Brain microvascular endothelial cell (primary cell): Measurements from ENCODE around the gene ANK3.

Source experiments
- DNase-seq: peaks from one replicate; pipeline ENCODE4 v3.0.0-alpha.2; 2020
- H3K27ac ChIP-seq: fragments of 250-450 bp; sonication (Bioruptor Pico); 2 replicates; pipeline ENCODE4 v1.5.1; 2020; ENCODE audit warnings: mild to moderate bottlenecking, moderate library complexity
- H3K27me3 ChIP-seq: fragments of 250-450 bp; sonication (Bioruptor Pico); replicated peaks from 2 replicates; pipeline ENCODE4 v1.5.1; 2020; ENCODE audit warnings: mild to moderate bottlenecking
- H3K36me3 ChIP-seq: fragments of 250-450 bp; sonication (Bioruptor Pico); replicated peaks from 2 replicates; pipeline ENCODE4 v1.5.1; 2020; ENCODE audit warnings: mild to moderate bottlenecking
- H3K4me3 ChIP-seq: 2 replicates; pipeline ENCODE4 v1.5.1; 2011; ENCODE audit warnings: low read depth, mild to moderate bottlenecking, control low read depth, low read length, moderate library complexity
- CTCF ChIP-seq: IDR thresholded peaks from 2 replicates; pipeline ENCODE4 v1.5.1; 2011; ENCODE audit warnings: low read depth, mild to moderate bottlenecking, moderate library complexity, low read length, control low read depth, inconsistent platforms; ENCODE audit errors: missing control alignments
- in situ Hi-C: cut with HindIII; loops from 2 replicates; pipeline ENCODE4 v1.10.0; 2017; ENCODE audit warnings: low sequenced_read_pairs, low pct_ligation_motif_present

ANK3 gene

DNA sequence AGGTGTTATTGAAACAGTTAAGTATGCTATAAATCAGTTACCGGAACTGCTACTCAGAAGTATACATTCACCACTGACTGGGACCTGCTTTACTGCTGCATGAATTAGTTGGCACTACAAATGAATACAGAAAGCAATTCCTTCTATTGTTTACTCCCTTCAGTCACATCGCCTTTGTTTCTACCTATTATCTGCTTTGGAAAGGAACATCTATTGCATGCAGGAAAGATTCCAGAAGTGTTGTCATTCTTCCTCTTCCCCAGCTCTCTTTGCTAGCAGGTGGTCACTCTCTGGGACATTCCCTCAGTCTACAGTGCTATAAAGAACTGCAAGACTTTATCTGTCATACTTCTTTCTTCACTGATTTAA lies 131.3 kb downstream of the ANK3 start:
- no peak for DNase-seq
- in situ Hi-C loops: no loop called here
- Histone ChIP-seq H3K4me3 (no peak overlapping the region), H3K36me3 (peaks cover under 1% of the 10 kb centered on the region), H3K27ac (no peak overlapping the region), H3K27me3 (no peaks in the 10 kb centered on the region)
- no peak for TF ChIP-seq CTCF

DNA sequence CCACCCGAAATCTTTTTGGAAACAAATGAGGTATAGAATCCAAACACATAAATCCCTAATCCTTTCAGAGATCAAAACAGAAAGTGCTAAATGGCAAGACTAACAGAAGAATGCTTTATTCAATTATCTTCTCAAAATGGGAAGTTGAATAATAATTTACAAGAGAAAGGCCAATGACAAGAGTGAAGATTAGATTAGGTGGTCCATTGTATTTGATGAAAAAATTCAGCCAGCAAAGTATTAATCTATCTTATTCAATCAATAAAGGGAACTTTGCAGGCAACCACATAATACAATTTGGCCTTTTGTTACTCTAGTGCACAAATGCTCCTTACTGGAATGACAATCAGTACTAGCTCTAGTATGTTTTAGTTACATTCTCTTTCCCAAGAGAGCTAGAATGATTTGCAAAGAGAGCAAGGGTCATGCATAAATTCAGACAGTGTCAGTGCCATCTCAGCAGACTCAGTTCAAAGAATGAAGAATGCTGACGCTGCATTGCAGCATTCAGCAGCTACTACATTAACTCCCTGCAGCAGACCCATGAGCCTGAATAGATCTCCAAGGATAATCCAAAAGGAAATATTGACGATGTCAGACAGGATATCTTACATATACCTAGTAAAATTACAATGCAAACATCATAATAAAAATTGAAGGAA lies 131.8 kb downstream of the ANK3 start:
- in situ Hi-C loops: no loop called here
- no peak overlapping the region for H3K4me3 ChIP-seq
- H3K27ac ChIP-seq: no peak overlapping the region

GRCh38 chr10:60254776-60255175 lies 134.9 kb downstream of the ANK3 start:
- no peak overlapping the region for H3K4me3 ChIP-seq
- in situ Hi-C loops: no loop called here
- no peaks in the 10 kb centered on the region for H3K27me3 ChIP-seq
- H3K36me3 ChIP-seq: no peaks in the 10 kb centered on the region
- no peak for DNase-seq
- no peak overlapping the region for H3K27ac ChIP-seq
- no peak for TF ChIP-seq CTCF

More for the DNA sequence above, 131.8 kb downstream of the ANK3 start:
- DNase-seq: no peak
- no peak for TF ChIP-seq CTCF
- H3K27me3 ChIP-seq: no peaks in the 10 kb centered on the region
- H3K36me3 ChIP-seq: no peaks in the 10 kb centered on the region

GRCh38 chr10:60253484-60253883 lies 136.2 kb downstream of the ANK3 start:
- Histone ChIP-seq H3K27me3 (no peaks in the 10 kb centered on the region), H3K4me3 (no peak overlapping the region), H3K27ac (no peak overlapping the region), H3K36me3 (no peaks in the 10 kb centered on the region)
- no peak for DNase-seq
- in situ Hi-C loops: no loop called here
- no peak for TF ChIP-seq CTCF

DNA sequence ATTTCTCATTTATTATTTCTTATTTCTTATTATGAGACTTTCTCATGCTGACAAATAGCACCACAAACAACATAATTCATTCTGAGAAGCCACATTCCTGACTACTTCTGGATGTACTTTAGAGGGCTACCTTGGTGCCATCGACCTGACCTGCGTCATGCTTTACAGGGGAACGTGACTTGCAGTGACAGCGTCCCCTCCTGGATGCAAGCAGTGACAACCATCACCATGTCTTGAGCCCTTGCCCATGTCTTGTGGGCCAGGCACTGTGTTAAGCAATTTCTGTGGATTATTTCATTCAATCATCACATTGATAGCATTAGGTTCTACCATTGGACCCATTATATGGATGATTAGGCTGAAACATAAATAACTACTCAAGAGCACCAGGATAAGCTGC lies 137.0 kb downstream of the ANK3 start:
- DNase-seq: no peak
- TF ChIP-seq CTCF: no peak
- Histone ChIP-seq H3K27ac (no peak overlapping the region), H3K27me3 (no peaks in the 10 kb centered on the region), H3K36me3 (no peaks in the 10 kb centered on the region), H3K4me3 (no peak overlapping the region)
- in situ Hi-C loops: no loop called here

DNA sequence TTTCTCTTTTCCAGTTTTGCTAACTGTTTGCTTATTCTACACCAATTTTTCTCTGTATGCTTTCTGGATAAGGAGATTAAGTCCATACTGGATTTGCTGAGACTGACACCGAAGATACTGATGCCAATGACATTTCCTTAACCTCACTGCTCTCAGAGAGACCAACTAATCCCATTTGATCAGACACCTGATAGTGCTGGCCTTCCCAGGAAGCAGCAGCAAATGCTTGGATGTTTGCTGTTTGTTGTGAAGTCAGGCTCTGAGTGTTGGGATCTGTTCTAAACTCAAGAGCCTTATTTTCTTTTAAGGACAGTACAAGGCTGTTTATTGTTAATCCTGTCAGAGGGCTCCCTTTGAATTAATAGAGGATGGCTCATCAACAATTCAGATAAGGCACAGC lies 143.3 kb downstream of the ANK3 start:
- no peak overlapping the region for H3K27ac ChIP-seq
- no peak for DNase-seq
- TF ChIP-seq CTCF: no peak

More for the DNA sequence above, 143.3 kb downstream of the ANK3 start:
- Histone ChIP-seq H3K27me3 (no peaks in the 10 kb centered on the region), H3K36me3 (no peaks in the 10 kb centered on the region), H3K4me3 (no peak overlapping the region)
- in situ Hi-C loops: no loop called here
